Gastrocnemius medialis (tissue), 4 donors: ENCODE results near the gene WDR53. TPM values are rescaled to one million over a fixed set of nuclear protein-coding genes. Genes with fewer than 3 reads are reported as not detected.
"Not testable (repeated sequence)": the region's sequence is repeated elsewhere in the genome, so short reads cannot be mapped to it uniquely, and the experiment has no call there.

Source experiments
- ATAC-seq, 2 donors: fragments of 150-250 bp; one replicate each; pipeline ENCODE4 v1.9.1; 2016
- DNase-seq, 2 donors: peaks; one replicate each; pipeline ENCODE4 v3.0.0-alpha.2; 2019
- H3K27ac ChIP-seq, 4 donors: fragments of 200-600 bp; sonication (generic); 1 replicate in 1 of 4; 2 replicates in 3 of 4; pipeline ENCODE4 v1.5.1; 2016 to 2018; ENCODE audit warnings: mild to moderate bottlenecking in 2 of 4, moderate library complexity in 1 of 4
- H3K27me3 ChIP-seq, 3 donors: fragments of 200-600 bp; sonication (generic) in 2 of 3; 1 replicate in 1 of 3; 2 replicates in 2 of 3; pipeline versions ENCODE4 v1.5.1 to v1.6.0; 2016 to 2019; ENCODE audit warnings: mild to moderate bottlenecking in 1 of 3, moderate library complexity in 1 of 3
- H3K36me3 ChIP-seq, 2 donors: fragments of 200-600 bp; sonication (generic) in 1 of 2; one replicate each; pipeline ENCODE4 v1.5.1; 2017 to 2018
- H3K4me1 ChIP-seq, 2 donors: fragments of 200-600 bp; sonication (generic) in 1 of 2; one replicate each; pipeline ENCODE4 v1.5.1; 2016 to 2017; ENCODE audit warnings: mild to moderate bottlenecking in 2 of 2
- H3K4me3 ChIP-seq, 4 donors: fragments of 200-600 bp; sonication (generic) in 3 of 4; 1 replicate in 1 of 4; 2 replicates in 3 of 4; pipeline ENCODE4 v1.5.1; 2016 to 2019; ENCODE audit warnings: mild to moderate bottlenecking in 2 of 4
- H3K9me3 ChIP-seq, 3 donors: fragments of 200-600 bp; sonication (generic) in 2 of 3; 1 replicate in 1 of 3; 2 replicates in 2 of 3; pipeline ENCODE4 v1.5.1; 2016 to 2019
- POLR2A ChIP-seq, 2 donors: fragments of 450-650 bp; IDR thresholded peaks; one replicate each; pipeline ENCODE4 v1.6.1; 2017; ENCODE audit warnings: antibody characterized with exemption in 2 of 2, mild to moderate bottlenecking in 2 of 2, moderate library complexity in 2 of 2
- in situ Hi-C, 4 donors: fragments of 200-750 bp; cut with MboI; loops; one replicate each; pipeline versions ENCODE4 v1.15.0 to v1.8.0; 2017; ENCODE audit warnings: low sequenced_read_pairs in 4 of 4
- intact Hi-C: fragments of 100-400 bp; cut with DNase I; formaldehyde crosslinking; loops from one replicate; pipeline ENCODE4 v1.15.1; 2023; ENCODE audit warnings: low total_unique reads
- total RNA-seq, 4 donors: library from RNA; depleted of rRNA; stranded (reverse); fragments of >200 nt; gene quantifications; one replicate each; pipeline versions ENCODE4 v1.1.0 to v1.2.3, GENCODE V29; 2016
- TF ChIP-seq, protein P1 (sequence below), 5 experiments: fragments of 450-650 bp in 3 of 5; fragments of 200-600 bp in 2 of 5; sonication (generic) in 2 of 5; IDR thresholded peaks in 4 of 5; conservative IDR thresholded peaks in 1 of 5; 1 replicate in 4 of 5; 2 replicates in 1 of 5; pipeline ENCODE4 v1.5.1; 2016 to 2019; ENCODE audit warnings: antibody characterized with exemption in 5 of 5, mild to moderate bottlenecking in 3 of 5, moderate library complexity in 3 of 5

WDR53 gene
- total RNA-seq, 4 donors from 2014 or later: 4.8 to 8.3 (median 6.7) TPM

DNA sequence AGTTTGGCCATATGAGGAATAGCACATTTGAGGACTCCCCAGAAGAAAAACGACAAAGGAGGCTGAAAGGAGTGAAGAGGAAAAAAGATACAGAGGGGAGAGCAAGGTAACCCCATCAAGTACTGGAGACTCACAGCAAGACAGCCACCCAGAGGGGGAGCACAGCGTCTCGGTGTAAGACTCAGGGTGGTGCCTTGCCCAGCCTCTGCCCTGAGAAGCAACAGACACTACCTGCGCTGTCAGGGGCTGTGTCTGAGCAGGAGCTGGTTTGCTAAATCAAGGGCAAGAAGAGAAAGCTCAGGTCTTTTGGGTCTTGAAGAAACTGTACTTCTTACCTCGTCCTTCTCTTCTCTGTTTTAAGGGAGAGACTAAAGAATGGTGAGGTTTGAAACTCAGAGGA, 28.0 kb upstream of the WDR53 start:
- Histone ChIP-seq H3K9me3 (no peaks in the 10 kb centered on the region), H3K27me3 (peaks cover 0 to 3% (median 0%) of the 10 kb centered on the region in 3 donors), H3K36me3 (no peaks in the 10 kb centered on the region), H3K4me1 (no peaks in the 10 kb centered on the region), H3K4me3 (no peak overlapping the region), H3K27ac (no peak overlapping the region)
- intact Hi-C loops (no loop called here), in situ Hi-C loops (no loop called here)
- ATAC-seq (no peak), DNase-seq (no peak)
- TF ChIP-seq, protein P1, sequence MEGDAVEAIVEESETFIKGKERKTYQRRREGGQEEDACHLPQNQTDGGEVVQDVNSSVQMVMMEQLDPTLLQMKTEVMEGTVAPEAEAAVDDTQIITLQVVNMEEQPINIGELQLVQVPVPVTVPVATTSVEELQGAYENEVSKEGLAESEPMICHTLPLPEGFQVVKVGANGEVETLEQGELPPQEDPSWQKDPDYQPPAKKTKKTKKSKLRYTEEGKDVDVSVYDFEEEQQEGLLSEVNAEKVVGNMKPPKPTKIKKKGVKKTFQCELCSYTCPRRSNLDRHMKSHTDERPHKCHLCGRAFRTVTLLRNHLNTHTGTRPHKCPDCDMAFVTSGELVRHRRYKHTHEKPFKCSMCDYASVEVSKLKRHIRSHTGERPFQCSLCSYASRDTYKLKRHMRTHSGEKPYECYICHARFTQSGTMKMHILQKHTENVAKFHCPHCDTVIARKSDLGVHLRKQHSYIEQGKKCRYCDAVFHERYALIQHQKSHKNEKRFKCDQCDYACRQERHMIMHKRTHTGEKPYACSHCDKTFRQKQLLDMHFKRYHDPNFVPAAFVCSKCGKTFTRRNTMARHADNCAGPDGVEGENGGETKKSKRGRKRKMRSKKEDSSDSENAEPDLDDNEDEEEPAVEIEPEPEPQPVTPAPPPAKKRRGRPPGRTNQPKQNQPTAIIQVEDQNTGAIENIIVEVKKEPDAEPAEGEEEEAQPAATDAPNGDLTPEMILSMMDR (IDR thresholded peaks at IDR 0.05 in 4 of 5, conservative IDR thresholded peaks at IDR 0.05 in 1 of 5): no peak

DNA sequence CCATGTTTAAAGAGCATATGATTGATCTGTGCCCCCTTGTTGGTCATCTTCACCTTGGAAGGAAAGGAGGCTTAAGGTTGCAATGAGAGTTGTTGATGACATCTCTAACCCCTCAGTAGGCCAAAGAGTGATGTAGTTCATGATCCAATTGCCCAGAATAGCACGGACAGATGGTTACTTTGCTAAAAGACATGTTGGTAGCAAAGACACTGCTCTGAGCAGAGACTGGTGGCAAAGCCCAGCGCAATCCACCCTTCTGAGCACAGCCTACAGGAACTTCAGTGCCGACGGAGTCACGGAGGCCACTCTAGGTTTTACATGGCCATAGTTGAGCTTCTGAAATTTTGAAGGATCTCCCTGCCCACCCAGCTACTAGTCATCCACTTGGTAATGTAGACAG, 21.9 kb upstream of the WDR53 start:
- Histone ChIP-seq H3K27me3 (peaks cover 0 to 3% (median 0%) of the 10 kb centered on the region in 3 donors), H3K9me3 (no peaks in the 10 kb centered on the region), H3K27ac (peak overlapping the region in 2 of 4 donors; percentile 51 to 79), H3K4me1 (peaks cover 6 to 22% of the 10 kb centered on the region in 2 donors), H3K36me3 (no peaks in the 10 kb centered on the region), H3K4me3 (peak overlapping the region in 1 of 4 donors; percentile 33)
- no peak for TF ChIP-seq POLR2A (IDR thresholded peaks at IDR 0.05)
- TF ChIP-seq, protein P1 (IDR thresholded peaks at IDR 0.05 in 4 of 5, conservative IDR thresholded peaks at IDR 0.05 in 1 of 5): no peak
- in situ Hi-C loops (no loop called here), intact Hi-C loops (no loop called here)
- peak in 1 of 2 donors; percentile 43 for DNase-seq
- peak; percentile 80 to 96 for ATAC-seq

DNA sequence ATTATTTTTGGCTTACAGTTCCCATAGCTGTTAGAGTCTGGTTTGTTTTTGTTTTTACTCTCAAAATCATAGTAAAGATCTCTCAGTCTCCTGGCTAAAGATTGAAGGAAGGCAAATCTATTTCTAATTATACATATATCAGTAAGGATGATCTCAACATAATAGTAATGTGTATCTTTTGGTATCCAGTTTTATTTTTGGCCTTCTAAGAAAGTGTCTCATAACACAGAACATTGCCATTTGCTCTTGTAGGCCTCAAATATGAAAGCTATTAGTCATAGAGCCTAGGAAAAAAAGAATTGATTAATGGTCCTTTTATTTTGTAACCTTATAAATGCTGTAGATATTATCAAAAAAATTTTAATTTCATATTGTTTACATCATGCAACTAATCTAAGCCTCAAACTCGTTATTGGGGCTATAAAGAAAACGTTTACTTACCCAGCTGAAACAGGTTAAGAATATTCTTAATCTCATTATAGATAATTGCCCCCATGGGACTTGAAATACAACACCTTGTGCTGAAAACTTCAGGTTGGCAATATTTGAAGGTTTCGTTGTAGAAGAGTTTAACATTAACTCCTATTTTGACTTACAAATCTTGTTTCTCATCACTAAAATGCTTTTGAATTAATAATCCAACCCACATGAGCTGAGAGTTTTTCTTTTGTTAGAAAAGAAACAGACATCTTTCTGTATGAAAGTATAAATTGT, 16.8 kb upstream of the WDR53 start:
- DNase-seq: no peak
- H3K36me3 ChIP-seq: no peaks in the 10 kb centered on the region
- H3K4me1 ChIP-seq: peaks cover 6 to 36% of the 10 kb centered on the region in 2 donors
- no peak for ATAC-seq
- in situ Hi-C loops: no loop called here
- no peak overlapping the region for H3K4me3 ChIP-seq
- TF ChIP-seq, protein P1 (IDR thresholded peaks at IDR 0.05 in 4 of 5, conservative IDR thresholded peaks at IDR 0.05 in 1 of 5): no peak
- no peak for TF ChIP-seq POLR2A (IDR thresholded peaks at IDR 0.05)
- peak overlapping the region in 2 of 4 donors; percentile 20 to 54 for H3K27ac ChIP-seq
- intact Hi-C loops: no loop called here
- H3K27me3 ChIP-seq: no peaks in the 10 kb centered on the region
- no peaks in the 10 kb centered on the region for H3K9me3 ChIP-seq

DNA sequence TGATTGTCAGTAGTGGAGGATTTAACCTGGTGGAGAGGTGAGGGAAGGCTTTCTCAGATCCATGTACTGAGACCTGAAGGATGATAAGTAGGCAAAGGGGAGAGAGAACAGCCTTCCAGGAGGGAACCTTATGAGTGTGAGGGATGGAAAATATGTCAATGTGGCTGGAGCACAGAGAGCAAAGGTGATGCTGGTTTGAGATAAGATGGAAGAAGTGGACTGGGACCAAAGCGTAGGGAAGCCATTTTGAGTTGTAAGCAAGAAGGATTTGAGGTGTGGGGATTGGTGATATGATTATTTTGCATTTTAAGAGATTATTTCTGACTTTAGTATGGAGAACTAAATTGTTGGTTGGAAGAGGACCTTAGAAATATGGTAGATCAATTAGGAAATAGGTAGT, 4.0 kb upstream of the WDR53 start:
- intact Hi-C loops (no loop called here), in situ Hi-C loops (loop anchor here in 1 of 4 donors (25.0 kb wide), 1 partner anchor 365 kb away; the partner anchor contains the start of gene NCBP2)
- peaks cover 18 to 22% of the 10 kb centered on the region in 2 donors for H3K4me1 ChIP-seq
- no peak for ATAC-seq
- no peak overlapping the region for H3K27ac ChIP-seq
- DNase-seq: no peak
- H3K36me3 ChIP-seq: no peaks in the 10 kb centered on the region
- H3K27me3 ChIP-seq: no peaks in the 10 kb centered on the region
- H3K4me3 ChIP-seq: no peak overlapping the region
- TF ChIP-seq, protein P1 (IDR thresholded peaks at IDR 0.05 in 4 of 5, conservative IDR thresholded peaks at IDR 0.05 in 1 of 5): no peak
- no peak for TF ChIP-seq POLR2A (IDR thresholded peaks at IDR 0.05)
- H3K9me3 ChIP-seq: no peaks in the 10 kb centered on the region

DNA sequence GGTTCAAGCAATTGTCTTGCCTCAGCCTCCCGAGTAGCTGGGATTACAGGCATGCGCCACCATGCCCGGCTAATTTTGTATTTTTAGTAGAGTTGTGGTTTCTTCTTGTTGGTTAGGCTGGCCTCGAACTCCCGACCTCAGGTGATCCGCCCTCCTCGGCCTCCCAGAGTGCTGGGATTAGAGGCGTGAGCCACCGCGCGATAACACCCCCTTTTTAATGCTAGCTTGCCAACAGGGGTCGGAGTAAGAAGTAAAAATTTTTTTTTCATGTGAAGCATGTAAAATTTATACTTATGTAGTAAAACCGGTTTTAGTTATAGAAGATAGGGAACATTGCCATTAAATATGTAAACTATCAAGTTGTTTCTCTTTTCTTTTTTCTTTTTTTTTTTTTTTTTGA, 2.0 kb upstream of the WDR53 start:
- H3K9me3 ChIP-seq, H3K27ac ChIP-seq, H3K4me3 ChIP-seq, DNase-seq, intact Hi-C loops, ATAC-seq, H3K27me3 ChIP-seq, H3K36me3 ChIP-seq: not testable (repeated sequence)
- H3K4me1 ChIP-seq: peaks cover 19 to 23% of the 10 kb centered on the region in 2 donors
- in situ Hi-C loops: loop anchor here in 1 of 4 donors (25.0 kb wide), 1 partner anchor 367 kb away; the partner anchor contains the start of gene NCBP2
